ENCODE data around the gene MEIKIN.

MEIKIN gene

DNA sequence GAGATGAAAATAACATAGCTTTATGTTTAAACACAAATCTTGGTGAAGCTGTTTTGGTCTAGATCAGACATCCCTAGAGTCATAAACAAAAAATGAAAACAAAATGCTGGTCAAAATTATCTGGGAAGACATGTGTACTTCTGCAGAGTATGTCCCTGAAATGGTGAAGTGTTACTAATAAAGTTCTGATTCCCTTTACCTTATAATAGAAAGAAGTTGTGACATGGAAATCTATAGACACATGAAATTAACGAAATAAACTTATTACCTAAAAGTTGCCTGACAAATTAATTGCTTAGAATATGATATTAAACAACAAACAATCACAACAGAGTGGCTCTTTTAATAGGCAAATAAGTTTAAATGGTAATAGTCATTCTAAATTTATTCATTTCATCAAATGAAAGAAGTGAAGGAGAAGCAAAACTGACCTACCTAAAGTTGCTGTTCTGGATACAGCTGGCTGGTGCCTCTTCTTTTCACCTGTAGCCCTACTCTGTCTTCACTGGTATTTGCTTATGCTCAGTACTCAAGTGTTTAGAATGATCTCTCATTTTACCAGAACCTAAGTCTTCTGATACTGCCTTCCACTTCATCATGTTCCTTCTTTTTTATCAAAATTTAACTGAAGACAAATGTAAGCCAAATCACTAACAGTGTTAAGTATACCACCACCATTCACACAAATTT lies 187.5 kb downstream of the MEIKIN start:
- TF ChIP-seq, protein P1, sequence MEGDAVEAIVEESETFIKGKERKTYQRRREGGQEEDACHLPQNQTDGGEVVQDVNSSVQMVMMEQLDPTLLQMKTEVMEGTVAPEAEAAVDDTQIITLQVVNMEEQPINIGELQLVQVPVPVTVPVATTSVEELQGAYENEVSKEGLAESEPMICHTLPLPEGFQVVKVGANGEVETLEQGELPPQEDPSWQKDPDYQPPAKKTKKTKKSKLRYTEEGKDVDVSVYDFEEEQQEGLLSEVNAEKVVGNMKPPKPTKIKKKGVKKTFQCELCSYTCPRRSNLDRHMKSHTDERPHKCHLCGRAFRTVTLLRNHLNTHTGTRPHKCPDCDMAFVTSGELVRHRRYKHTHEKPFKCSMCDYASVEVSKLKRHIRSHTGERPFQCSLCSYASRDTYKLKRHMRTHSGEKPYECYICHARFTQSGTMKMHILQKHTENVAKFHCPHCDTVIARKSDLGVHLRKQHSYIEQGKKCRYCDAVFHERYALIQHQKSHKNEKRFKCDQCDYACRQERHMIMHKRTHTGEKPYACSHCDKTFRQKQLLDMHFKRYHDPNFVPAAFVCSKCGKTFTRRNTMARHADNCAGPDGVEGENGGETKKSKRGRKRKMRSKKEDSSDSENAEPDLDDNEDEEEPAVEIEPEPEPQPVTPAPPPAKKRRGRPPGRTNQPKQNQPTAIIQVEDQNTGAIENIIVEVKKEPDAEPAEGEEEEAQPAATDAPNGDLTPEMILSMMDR (IDR thresholded peaks at IDR 0.05): no peak
